Measurements from ENCODE around the gene SRD5A1. TPM values are rescaled to one million over a fixed set of nuclear protein-coding genes. Genes with fewer than 3 reads are reported as not detected.

SRD5A1 gene
- 3.2 TPM for total RNA-seq
- long read RNA-seq: 0 reads

DNA sequence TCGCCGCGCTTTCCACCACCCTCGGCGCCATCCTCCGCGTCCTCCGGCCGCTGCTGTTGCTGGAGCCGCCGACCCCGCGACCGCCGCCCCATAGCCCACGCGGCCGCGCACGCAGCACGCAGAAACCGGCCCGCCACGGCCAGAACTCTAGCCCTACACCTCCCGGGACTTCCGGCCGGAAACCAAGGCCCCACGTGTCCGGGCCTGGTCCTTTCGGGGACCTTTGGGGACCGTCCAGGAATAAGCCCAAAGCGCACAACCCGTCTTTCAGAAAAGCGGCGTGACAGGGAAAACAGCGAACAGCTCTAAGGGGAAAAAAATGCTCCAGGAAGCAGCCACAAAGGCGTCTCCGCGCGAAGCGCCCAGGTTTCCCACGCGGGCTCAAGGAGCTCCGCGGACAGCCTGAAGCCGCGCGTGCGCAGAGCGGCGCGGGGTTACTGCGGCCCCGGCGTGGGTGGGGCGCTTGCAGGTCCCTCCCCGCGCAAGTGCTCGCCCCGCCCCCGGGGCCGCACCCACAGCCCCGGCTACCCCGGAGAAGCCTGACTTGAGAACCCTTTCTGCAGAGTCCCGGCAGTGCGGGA lies at the start of gene SRD5A1, which contains the start of gene NSUN2:
Gene SRD5A1, plus strand, starts transcription at position 553 of the 581 bp plus-strand sequence. CDS start 137 bp downstream, outside the sequence.
Gene NSUN2, minus strand, starts transcription at position 157 of the 581 bp plus-strand sequence. Its CDS starts 65 bp downstream, at position 92.
- peak; percentile 96 for DNase-seq (ENCODE audit: missing footprints)
- intact Hi-C loops (cut with DNase I): loop anchor here (1.0 to 2.0 kb wide), 2 partner anchors 80 to 112 kb away; partner anchors contain the start of gene TENT4A
- peak; percentile 99 for ATAC-seq

- DNase-seq (ENCODE audit: missing footprints): no peak
- intact Hi-C loops (cut with DNase I): loop anchor here (5.0 kb wide), 1 partner anchor 1092 kb away; no protein-coding TSS in a partner anchor
- ATAC-seq: no peak
Measured at GRCh38 chr5:6584101-6584645, 49.1 kb upstream of the SRD5A1 start.

DNA sequence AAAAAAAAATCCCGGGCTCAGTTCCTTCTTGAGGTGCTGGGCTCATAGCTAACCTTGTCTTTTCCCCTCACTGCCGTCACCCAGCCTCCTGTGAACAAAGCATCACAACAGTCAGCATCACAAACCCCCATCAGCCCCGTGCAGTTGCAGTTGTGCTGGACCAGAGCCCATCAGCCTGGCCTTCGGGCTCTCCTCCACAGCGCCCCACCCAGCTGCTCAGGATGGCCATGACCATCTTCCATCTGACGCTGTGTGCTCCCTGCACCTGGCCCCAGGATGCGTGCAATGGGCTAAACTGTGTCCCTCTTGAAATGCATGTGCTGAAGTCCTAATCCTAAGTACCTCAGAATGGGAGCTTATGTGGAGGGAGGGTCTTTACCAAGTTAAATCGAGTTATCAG lies 48.5 kb upstream of the SRD5A1 start:
- intact Hi-C loops (cut with DNase I): loop anchor here (5.0 kb wide), 1 partner anchor 1092 kb away; no protein-coding TSS in a partner anchor

GRCh38 chr5:6585168-6585567 lies 48.1 kb upstream of the SRD5A1 start:
- intact Hi-C loops (cut with DNase I): no loop called here
- DNase-seq (ENCODE audit: missing footprints) (no peak), ATAC-seq (no peak)

More for the DNA sequence above, 48.5 kb upstream of the SRD5A1 start:
- ATAC-seq (no peak), DNase-seq (ENCODE audit: missing footprints) (no peak)

GRCh38 chr5:6585939-6586646 lies 47.1 kb upstream of the SRD5A1 start:
- intact Hi-C loops (cut with DNase I): no loop called here

DNA sequence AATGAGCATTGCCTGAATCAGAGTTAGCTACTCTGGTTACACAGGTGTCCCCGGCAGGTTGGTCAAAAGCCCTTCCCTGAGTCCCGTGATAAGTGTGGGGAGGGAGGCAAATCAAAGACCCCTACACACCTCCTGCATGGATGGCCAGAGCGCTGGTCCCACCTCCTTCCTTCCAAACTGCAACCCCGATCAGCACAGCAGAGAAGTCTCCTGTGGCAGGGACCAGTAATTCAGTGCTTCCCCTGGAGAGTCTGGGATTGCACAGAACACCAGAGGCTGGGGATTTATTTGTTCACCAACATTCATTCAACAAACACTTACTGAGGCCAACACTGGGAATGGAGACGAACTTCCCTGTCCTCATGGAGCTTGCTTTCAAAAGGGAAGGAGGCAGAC lies 46.6 kb upstream of the SRD5A1 start:
- ATAC-seq (no peak), DNase-seq (ENCODE audit: missing footprints) (no peak)
- intact Hi-C loops (cut with DNase I): no loop called here

More at GRCh38 chr5:6585939-6586646, 47.1 kb upstream of the SRD5A1 start:
- ATAC-seq (no peak), DNase-seq (ENCODE audit: missing footprints) (no peak)

- intact Hi-C loops (cut with DNase I): no loop called here
- ATAC-seq: no peak
- DNase-seq (ENCODE audit: missing footprints): no peak
Measured at GRCh38 chr5:6587171-6587570, 46.1 kb upstream of the SRD5A1 start.

- intact Hi-C loops (cut with DNase I): no loop called here
- DNase-seq (ENCODE audit: missing footprints) (no peak), ATAC-seq (no peak)
Measured at GRCh38 chr5:6590581-6590980, 42.7 kb upstream of the SRD5A1 start.

DNA sequence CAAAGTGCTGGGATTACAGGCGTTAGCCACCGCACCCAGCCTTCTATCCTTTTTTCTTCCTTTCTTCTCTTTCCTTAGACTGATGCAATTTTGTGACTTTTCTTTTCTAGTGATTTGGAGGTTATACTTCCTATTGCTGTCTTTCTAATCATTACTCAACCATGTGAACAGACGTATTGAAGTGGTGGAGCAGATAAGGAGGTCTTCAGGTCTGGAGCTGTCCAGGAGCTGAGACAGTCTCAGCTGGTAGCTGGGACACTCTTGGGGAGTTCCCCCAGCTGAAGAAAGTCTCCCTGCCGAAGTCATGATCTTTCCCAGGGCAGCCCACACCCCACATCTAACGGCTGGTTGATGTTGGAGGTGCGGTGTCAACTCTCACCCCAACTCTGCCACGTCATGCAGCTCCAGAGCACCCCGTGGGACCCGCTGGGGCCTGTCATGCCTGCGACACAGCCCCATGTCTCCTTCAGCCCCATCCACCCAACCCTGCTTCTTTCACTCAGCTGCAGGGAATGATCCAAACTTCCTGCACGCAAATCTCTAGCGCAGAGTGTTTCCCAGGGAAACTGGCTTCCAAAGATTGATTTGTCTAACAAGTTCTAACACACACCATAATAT lies 41.5 kb upstream of the SRD5A1 start:
- ATAC-seq: no peak
- intact Hi-C loops (cut with DNase I): no loop called here
- no peak for DNase-seq (ENCODE audit: missing footprints)

- DNase-seq (ENCODE audit: missing footprints) (no peak), ATAC-seq (no peak)
- intact Hi-C loops (cut with DNase I): no loop called here
Measured at GRCh38 chr5:6592601-6593000, 40.6 kb upstream of the SRD5A1 start.

GRCh38 chr5:6593148-6594016 lies 39.9 kb upstream of the SRD5A1 start:
- no peak for DNase-seq (ENCODE audit: missing footprints)
- intact Hi-C loops (cut with DNase I): no loop called here

DNA sequence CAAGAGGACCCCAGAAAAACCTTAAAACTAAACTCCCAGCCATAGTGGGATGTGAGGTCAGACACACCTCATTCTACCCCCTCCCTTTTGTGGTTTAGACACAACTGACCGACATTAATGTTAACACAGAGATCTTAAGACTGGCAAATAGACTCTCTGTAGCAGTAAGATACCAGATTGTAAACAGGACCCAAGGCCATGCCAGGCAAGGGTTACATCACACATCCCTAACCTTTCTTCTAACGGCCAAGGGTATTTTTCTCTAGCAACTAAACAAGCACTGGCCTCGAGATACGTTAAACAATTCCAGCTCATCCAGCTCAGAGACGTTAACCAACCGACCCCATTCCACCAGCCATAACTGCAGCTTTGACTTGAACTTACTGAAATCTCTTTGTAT lies 39.2 kb upstream of the SRD5A1 start:
- no peak for ATAC-seq
- no peak for DNase-seq (ENCODE audit: missing footprints)
- intact Hi-C loops (cut with DNase I): no loop called here

More at GRCh38 chr5:6593148-6594016, 39.9 kb upstream of the SRD5A1 start:
- ATAC-seq: no peak

DNA sequence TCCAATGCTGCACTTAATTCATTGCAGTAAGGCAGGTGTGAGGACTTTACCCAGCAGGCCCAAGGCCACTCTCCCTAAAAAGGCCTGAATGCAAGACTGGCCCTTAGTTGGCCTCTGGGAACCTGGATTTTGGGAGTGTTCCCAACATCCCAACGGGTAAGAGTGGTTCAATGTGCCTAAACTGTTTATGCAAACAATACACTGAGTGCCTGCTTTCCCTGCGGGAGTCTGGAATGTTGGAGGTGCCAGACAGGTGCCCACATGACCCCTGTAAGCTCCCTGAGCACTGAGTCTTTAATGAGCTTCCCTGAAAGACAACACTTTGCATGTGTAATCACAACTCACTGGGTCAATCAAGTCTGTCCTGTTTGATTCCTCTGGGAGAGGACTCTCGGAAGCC lies 37.8 kb upstream of the SRD5A1 start:
- intact Hi-C loops (cut with DNase I): no loop called here
- DNase-seq (ENCODE audit: missing footprints) (no peak), ATAC-seq (no peak)

GRCh38 chr5:6596388-6596787 lies 36.9 kb upstream of the SRD5A1 start:
- DNase-seq (ENCODE audit: missing footprints): no peak
- no peak for ATAC-seq
- intact Hi-C loops (cut with DNase I): no loop called here

- ATAC-seq (no peak), DNase-seq (ENCODE audit: missing footprints) (no peak)
- intact Hi-C loops (cut with DNase I): no loop called here
Measured at GRCh38 chr5:6597557-6597956, 35.7 kb upstream of the SRD5A1 start.

GRCh38 chr5:6598351-6598900 lies 34.8 kb upstream of the SRD5A1 start:
- intact Hi-C loops (cut with DNase I): no loop called here
- no peak for DNase-seq (ENCODE audit: missing footprints)

DNA sequence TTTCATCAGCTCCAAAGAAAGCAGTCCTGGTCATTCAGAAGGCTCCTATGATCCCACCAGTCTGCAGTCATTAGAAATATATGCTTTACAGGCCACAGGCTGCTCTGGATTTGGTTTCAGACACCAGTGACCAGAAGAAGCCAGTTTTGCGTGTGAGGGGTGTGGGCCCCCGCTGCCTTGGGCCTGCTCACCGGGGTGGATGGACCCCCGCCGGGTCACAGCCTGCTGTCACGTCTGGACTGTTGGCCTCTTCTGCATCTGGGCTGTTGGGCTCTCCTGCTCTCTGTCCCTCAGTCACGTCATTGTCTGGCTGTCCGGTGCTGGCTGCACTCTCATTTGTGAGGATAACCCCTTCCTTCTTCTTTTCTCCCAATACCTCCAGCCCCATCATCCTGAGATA lies 33.5 kb upstream of the SRD5A1 start:
- no peak for DNase-seq (ENCODE audit: missing footprints)
- intact Hi-C loops (cut with DNase I): no loop called here
- no peak for ATAC-seq

More at GRCh38 chr5:6598351-6598900, 34.8 kb upstream of the SRD5A1 start:
- peak; percentile 73 for ATAC-seq

DNA sequence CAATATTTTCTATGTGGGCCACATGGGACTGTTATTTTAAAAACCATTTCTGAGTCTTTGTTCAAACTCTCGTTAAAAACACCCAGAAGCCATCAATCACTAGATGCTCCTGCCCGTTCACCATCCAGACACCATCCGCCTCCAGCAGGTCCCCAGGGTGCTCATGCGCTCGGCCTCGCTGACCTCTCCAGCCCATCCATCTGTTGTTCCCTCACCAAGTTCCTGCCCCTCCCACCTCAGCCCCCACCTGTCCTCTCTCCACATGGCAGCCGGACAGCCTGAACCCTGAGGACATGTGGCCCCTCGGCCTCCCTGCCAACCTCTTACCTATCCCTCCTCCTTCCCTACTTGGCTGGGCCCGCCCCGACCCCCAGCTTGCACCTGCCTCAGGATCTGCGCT lies 32.0 kb upstream of the SRD5A1 start:
- ATAC-seq: no peak
- DNase-seq (ENCODE audit: missing footprints): no peak
- intact Hi-C loops (cut with DNase I): no loop called here
